GM20431 (cell line): ENCODE data around the gene BATF.

Experiments used
- in situ Hi-C: fragments of 300-500 bp; cut with MseI, MboI; formaldehyde crosslinking; loops from one replicate; pipeline ENCODE4 v1.15.0; 2020; ENCODE audit warnings: low sequenced_read_pairs; ENCODE audit not compliant: unreplicated experiment

BATF gene

GRCh38 chr14:75522224-75522982 lies at the start of gene BATF:
Gene BATF, plus strand, starts transcription at chr14:75522469. Its CDS starts 214 bp downstream, at chr14:75522683.
- in situ Hi-C loops, result no loop called here

- in situ Hi-C loops, result loop anchor here (25.0 kb wide), 1 partner anchor 337 kb away; the partner anchor contains the start of gene NEK9
These were observed 48.1 kb upstream of the BATF start for GRCh38 chr14:75474127-75474526.

GRCh38 chr14:75476274-75476995 lies 45.8 kb upstream of the BATF start:
- in situ Hi-C loops, result no loop called here

- in situ Hi-C loops, result no loop called here
These were observed 44.4 kb upstream of the BATF start for GRCh38 chr14:75477881-75478280.

- in situ Hi-C loops, result loop anchor here (10.0 kb wide), 1 partner anchor 165 kb away; no protein-coding TSS in a partner anchor
These were observed 42.3 kb upstream of the BATF start for GRCh38 chr14:75479770-75480600.

- in situ Hi-C loops, result loop anchor here (10.0 kb wide), 1 partner anchor 168 kb away; no protein-coding TSS in a partner anchor
These were observed 39.9 kb upstream of the BATF start for GRCh38 chr14:75482366-75482765.

- in situ Hi-C loops, result loop anchor here (10.0 kb wide), 1 partner anchor 170 kb away; no protein-coding TSS in a partner anchor
These were observed 37.4 kb upstream of the BATF start for GRCh38 chr14:75484711-75485429.

GRCh38 chr14:75486318-75486717 lies 36.0 kb upstream of the BATF start:
- in situ Hi-C loops, result loop anchor here (10.0 kb wide), 1 partner anchor 172 kb away; no protein-coding TSS in a partner anchor

GRCh38 chr14:75487155-75487671 lies 35.1 kb upstream of the BATF start:
- in situ Hi-C loops, result loop anchor here (10.0 kb wide), 1 partner anchor 172 kb away; no protein-coding TSS in a partner anchor

- in situ Hi-C loops, result loop anchor here (10.0 kb wide), 1 partner anchor 175 kb away; no protein-coding TSS in a partner anchor
These were observed 32.8 kb upstream of the BATF start for GRCh38 chr14:75489480-75489837.

- in situ Hi-C loops, result no loop called here
These were observed 30.8 kb upstream of the BATF start for GRCh38 chr14:75491376-75491978.

GRCh38 chr14:75492832-75493591 lies 29.3 kb upstream of the BATF start:
- in situ Hi-C loops, result no loop called here

- in situ Hi-C loops, result no loop called here
These were observed 28.6 kb upstream of the BATF start for GRCh38 chr14:75493592-75494087.

- in situ Hi-C loops, result no loop called here
These were observed 27.4 kb upstream of the BATF start for GRCh38 chr14:75494896-75495295.

- in situ Hi-C loops, result no loop called here
These were observed 26.9 kb upstream of the BATF start for GRCh38 chr14:75495399-75495798.

GRCh38 chr14:75495882-75496281 lies 26.4 kb upstream of the BATF start:
- in situ Hi-C loops, result no loop called here

GRCh38 chr14:75496755-75497154 lies 25.5 kb upstream of the BATF start:
- in situ Hi-C loops, result no loop called here

- in situ Hi-C loops, result no loop called here
These were observed 25.1 kb upstream of the BATF start for GRCh38 chr14:75497191-75497590.
